HG02759 (cell line): ENCODE data around the gene OSBPL8.
A peak's percentile ranks its signal among the peaks of the same experiment; 100 is the strongest.

Experiments
- ATAC-seq: cut with Tn5 transposase; IDR thresholded peaks from one replicate; pipeline ENCODE4 v1.9.1; 2021; ENCODE audit warnings: mild to moderate bottlenecking, moderate library complexity; ENCODE audit not compliant: unreplicated experiment

The OSBPL8 gene

DNA sequence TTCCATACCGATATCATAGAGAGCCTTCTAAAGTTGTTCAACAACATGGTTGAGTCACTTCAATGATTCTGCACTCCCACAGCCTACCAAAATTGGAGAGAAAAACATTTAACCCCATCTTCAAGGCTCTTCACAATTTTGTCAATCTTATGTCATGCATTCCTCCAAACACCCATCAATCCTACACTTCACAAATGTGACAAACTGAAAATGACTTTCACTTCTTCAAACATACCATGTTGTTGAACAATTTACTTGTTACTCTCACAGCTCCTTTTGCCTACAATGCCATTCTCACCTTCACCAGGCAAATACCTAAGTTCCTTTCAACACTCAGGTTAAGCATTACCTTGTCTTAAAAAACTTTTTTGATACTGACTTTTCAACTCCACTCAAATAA lies 88.0 kb downstream of the OSBPL8 start:
- ATAC-seq = no peak

DNA sequence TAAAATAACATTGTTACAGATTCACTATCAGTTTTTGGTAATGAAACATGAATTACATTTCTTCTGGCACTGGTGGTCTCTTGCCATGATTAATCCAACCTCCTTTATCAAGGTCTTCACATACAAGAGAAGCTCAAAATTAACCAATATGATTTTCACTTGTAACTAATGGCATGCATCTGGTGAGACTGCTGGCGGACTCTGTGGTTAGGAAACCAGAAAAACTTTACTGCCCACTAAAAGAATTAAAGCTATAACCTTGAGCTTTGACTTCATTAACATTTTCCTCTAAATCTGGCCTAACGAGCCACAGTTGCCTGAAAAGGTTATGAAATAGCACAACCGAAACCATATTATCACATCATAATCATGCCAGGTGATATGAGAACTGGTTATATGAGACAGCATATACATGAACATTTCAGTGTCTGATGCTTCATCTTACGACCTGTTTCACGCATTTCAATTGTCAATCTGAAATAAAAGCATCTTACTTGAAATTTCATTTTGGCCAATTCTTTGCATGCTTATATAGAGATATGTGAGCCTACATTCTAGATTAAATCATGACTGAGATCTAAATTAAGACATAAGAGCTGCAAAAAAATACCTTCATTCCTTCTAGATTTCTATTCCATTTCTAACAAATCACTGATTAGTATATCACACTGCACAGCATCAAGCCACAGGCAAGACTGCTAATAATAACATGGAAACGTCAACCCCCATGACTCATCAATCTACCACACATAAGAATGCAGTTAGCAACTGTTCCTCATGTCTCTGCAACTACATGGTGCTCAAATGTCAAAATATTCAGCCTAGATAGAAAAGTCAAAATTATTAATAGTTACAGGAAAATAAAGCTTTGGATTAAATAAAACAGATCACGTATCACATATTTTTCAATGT lies 89.3 kb downstream of the OSBPL8 start:
- peak; percentile 92 for ATAC-seq

GRCh38 chr12:76464631-76465166 lies 94.9 kb downstream of the OSBPL8 start:
- no peak for ATAC-seq

DNA sequence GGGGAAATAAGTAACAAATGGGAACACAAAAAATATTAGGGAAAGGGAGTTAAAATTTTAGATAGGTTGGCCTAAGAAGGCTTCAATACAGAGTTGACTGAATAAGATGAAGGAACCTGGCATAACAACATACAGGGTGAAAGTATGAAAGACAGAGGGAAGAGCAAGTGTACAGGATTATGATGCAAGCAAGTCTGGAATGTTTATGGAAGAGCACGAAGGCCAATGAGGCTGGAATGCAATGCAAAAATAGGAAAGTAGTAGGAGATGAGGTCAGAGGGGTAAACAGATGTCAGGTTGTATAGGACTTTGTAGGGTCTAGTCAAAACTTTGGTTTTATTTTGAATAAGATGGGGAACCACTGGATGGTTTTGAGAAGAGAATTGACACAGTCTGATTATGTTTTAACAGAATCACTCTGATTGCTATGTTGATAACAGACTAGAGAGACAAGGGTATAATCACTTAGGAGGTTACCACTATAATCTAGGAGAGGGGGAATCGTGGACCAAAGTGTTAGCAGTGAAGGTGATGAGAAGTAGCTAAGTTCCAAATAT lies 96.8 kb downstream of the OSBPL8 start:
- ATAC-seq = peak; percentile 80

DNA sequence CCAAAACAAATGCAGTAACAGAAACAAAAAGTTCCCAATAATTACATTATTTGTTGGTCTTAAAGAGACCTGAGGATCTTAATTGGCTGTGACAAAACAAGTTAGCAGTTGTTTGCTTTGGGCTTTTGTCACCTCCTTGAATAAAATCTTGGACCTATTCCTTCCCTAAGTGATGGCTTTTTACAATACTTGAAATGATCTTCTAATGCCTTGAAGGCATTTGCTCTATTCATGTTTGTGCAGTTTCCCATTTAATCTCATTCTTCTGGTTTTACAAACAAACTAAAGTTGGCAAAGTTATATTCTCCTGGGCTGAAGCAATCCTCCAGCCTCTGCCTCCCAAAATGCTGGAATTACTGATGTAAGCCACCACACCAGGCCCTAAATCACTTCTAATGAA lies 98.8 kb downstream of the OSBPL8 start:
- ATAC-seq = no peak

- ATAC-seq = no peak
Measured at GRCh38 chr12:76457818-76458217, 101.8 kb downstream of the OSBPL8 start.

DNA sequence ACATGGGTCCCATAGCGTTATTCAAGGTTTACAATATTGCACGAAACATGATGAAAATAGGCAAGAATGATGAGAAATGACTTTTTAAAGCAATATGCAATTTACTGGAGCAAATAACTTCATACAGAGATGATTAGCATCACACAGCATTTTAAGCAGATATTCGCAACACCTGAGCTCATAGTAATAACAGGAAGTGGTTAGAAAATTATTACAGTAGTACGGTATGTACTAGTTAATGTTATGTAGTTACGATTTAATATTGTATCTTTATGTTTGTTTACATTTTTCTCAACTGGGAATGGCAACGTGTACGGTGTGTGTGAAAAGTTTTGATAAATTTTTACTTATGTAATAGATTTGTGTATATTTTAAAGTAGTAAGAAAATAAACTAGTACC lies 102.6 kb downstream of the OSBPL8 start:
- ATAC-seq = no peak

- ATAC-seq = peak; percentile 99
Measured at GRCh38 chr12:76455582-76456345, 103.8 kb downstream of the OSBPL8 start.

DNA sequence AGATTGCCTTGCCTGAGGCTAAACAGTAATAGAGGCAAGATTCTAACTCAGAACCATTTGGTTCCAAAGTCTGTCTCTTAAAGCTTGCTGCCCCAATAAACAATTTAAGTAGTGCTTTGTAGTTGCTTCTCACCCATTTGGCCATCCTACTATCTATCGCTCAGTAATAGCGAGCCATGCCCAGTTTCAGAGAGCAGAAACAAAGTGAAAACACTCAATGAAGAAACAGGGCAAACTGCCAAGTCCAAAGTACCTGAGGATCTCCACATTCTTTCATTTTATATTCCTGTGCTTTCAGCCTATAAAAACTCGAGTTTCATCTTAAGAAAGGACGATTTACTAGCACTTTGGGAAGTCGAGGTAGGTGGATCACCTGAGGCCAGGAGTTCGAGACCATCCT lies 108.0 kb downstream of the OSBPL8 start:
- no peak for ATAC-seq

- ATAC-seq = no peak
Measured at GRCh38 chr12:76450690-76451089, 108.9 kb downstream of the OSBPL8 start.

DNA sequence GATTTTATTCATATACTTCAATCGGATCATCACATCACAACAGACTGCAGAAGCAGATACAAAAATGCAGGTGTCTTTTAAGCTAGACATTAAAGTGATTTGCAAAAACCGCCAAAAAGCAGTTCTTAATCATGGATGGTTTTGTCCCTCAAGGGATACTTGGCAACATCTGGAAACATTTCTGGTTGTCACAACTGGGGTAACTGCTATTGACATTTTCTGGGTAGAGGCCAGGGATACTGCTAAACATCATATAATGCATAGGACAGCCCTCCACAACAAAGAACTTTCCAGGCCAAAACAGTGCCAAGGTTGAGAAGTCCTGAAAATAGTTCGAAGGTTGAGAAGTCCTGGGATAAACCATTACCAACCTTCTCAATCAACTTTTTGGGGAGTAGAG lies 109.6 kb downstream of the OSBPL8 start:
- no peak for ATAC-seq

- no peak for ATAC-seq
Measured at GRCh38 chr12:76449583-76449982, 110.0 kb downstream of the OSBPL8 start.

DNA sequence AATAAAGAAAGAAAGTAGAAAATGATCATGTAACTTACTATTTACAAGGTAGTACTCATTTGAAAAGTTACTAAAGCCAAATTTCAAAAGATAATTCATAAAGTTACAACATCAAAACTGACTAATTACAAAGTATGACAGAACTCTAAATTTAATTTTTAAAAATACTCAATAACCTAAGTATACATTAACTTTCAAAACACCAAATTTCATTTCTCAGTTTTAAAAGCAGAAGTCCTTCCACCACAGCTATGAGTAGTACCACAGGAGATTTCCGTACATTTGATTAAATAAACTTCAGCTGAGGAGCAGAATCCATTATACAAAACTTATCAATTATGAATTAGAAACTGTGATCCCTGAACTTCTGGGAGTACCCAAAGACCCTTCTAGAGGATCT lies 110.6 kb downstream of the OSBPL8 start:
- no peak for ATAC-seq

DNA sequence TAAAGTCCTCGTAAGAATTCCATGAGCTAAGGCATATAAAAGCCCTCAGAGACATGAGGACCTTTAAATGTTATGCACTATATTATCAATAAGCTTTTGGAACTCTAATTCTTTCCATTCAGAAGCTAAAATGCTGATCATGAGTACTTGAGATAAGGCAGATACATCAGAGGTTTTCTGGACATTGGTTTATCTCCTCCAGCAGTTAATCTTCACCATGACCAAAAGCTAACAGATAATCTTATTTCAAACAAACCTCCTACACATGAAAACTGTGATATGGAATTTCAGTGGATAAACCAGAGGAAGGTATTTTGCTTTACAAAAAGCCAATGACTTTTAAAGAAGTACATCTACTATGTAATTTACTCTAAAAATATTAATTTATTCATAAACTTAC lies 113.5 kb downstream of the OSBPL8 start:
- ATAC-seq = no peak

DNA sequence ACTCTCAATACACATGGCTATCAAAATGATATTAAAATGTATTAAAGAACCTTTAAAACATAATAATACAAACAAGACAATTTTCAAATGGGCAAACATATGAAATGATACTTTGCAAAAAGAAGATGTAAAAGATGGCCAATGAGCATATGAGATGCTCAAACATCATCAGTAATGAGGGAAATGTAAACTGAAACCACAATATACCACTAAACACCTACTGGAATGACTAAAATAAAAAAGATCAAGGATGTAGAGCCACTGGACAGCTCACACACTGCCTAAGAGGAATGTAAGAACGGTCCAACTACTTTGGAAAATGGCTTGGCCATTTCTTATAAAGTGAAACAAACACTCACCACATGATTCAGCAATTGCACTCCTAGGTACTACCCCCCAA lies 114.1 kb downstream of the OSBPL8 start:
- ATAC-seq = no peak

GRCh38 chr12:76444408-76444984 lies 115.1 kb downstream of the OSBPL8 start:
- no peak for ATAC-seq

GRCh38 chr12:76441016-76441415 lies 118.6 kb downstream of the OSBPL8 start:
- no peak for ATAC-seq

DNA sequence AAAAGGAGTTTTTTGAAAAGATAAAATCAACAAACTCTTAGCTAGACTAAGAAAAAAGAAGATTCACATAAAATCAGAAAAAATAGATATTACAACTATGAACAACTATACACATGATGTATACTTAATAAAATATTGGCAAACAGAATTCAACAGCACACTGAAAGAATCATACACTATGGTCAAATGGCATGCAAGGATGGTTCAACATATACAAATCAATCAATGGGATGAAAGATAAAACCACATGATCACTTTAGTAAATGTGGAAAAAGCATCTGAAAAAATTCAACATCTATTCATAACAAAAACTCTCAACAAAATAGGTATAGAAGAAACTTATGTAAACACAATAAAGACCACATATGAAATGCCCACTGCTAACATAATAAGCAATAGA lies 126.8 kb downstream of the OSBPL8 start:
- ATAC-seq = no peak

DNA sequence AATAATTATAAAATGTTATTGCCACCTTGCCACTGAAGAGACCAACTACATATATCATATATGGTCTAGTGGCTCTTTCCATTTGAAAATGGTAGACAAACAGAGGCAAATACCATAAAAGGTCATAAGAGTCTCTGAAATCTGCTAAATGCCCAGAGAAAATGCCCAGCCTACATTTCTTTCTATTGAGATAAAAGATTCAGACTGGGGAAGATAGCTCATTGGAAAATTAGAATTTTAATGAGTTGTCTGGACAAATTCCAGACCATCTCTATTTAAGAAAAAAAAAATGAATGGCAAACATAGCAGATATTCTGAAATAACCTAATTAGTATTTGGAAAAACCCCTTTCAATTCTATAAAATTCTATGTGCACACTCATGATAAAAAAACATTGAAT lies 131.5 kb downstream of the OSBPL8 start:
- no peak for ATAC-seq

GRCh38 chr12:76426160-76426559 lies 133.4 kb downstream of the OSBPL8 start:
- no peak for ATAC-seq

- no peak for ATAC-seq
Measured at GRCh38 chr12:76424941-76425340, 134.6 kb downstream of the OSBPL8 start.
